Small intestine (tissue), 7 donors: ENCODE results near the gene VPS39. TPM values are rescaled to one million over a fixed set of nuclear protein-coding genes. Genes with fewer than 3 reads are reported as not detected.

Experiments used
- DNase-seq, 2 donors: peaks; one replicate each; pipeline versions ENCODE4 v3.0.0 to v3.0.0-alpha.2; 2013
- FAIRE-seq: peaks from 2 replicates; lab custom pipeline; 2012; peaks lifted over from hg19 to GRCh38; lab: Jason Lieb, UNC
- H3K27ac ChIP-seq, 3 donors: one replicate each; pipeline ENCODE4 v1.5.1; 2013; ENCODE audit warnings: low read length in 2 of 3, mild to moderate bottlenecking in 2 of 3, control low read depth in 1 of 3, inconsistent platforms in 1 of 3, low read depth in 1 of 3, moderate library complexity in 1 of 3
- H3K27me3 ChIP-seq, 3 donors: one replicate each; pipeline ENCODE4 v1.6.1; 2013; ENCODE audit warnings: low read length in 3 of 3, inconsistent platforms in 1 of 3; ENCODE audit not compliant: control insufficient read depth in 3 of 3, insufficient read depth in 3 of 3
- H3K36me3 ChIP-seq, 3 donors: one replicate each; pipeline ENCODE4 v1.6.1; 2013; ENCODE audit warnings: low read length in 3 of 3, inconsistent platforms in 1 of 3, low read depth in 1 of 3, mild to moderate bottlenecking in 1 of 3, moderate library complexity in 1 of 3; ENCODE audit not compliant: control insufficient read depth in 3 of 3, insufficient read depth in 2 of 3
- H3K4me1 ChIP-seq, 3 donors: one replicate each; pipeline ENCODE4 v1.6.1; 2013; ENCODE audit warnings: low read length in 2 of 3, inconsistent platforms in 1 of 3, low read depth in 1 of 3, mild to moderate bottlenecking in 1 of 3, moderate library complexity in 1 of 3; ENCODE audit not compliant: control insufficient read depth in 3 of 3, insufficient read depth in 2 of 3
- H3K4me3 ChIP-seq, 3 donors: one replicate each; pipeline ENCODE4 v1.5.1; 2013; ENCODE audit warnings: low read length in 3 of 3, control low read depth in 1 of 3, inconsistent platforms in 1 of 3, low read depth in 1 of 3, mild to moderate bottlenecking in 1 of 3, moderate library complexity in 1 of 3
- H3K9me3 ChIP-seq, 2 donors: one replicate each; pipeline ENCODE4 v1.6.1; 2013; ENCODE audit warnings: low read depth in 1 of 2, low read length in 1 of 2; ENCODE audit not compliant: control insufficient read depth in 2 of 2, insufficient read depth in 1 of 2
- WGBS, 3 donors: extraction: QIAGEN DNeasy Blood & Tissue Kit; methylation state at CpG; one replicate each; pipeline ENCODE4 v1.1.7; 2013; 5-methylcytosine and 5-hydroxymethylcytosine counted together
- polyA plus RNA-seq, 4 donors: library from polyadenylated mRNA; stranded (reverse) in 3 of 4; unstranded in 1 of 4; fragments of 200-250 nt in 3 of 4; fragments of 120-200 nt in 1 of 4; gene quantifications; one replicate each; pipeline versions ENCODE4 v1.2.1 to v1.2.3, GENCODE V29; 2013
- donor health status: healthy with polysubstance abuse.
- donor health status: control.
- donor health status: control.
- donor health status: Bipolar disorder and iron deficiency.
- donor health status: healthy.

VPS39 gene
- polyA plus RNA-seq, 4 donors: 28.2 to 58.3 (median 41.4) TPM

DNA sequence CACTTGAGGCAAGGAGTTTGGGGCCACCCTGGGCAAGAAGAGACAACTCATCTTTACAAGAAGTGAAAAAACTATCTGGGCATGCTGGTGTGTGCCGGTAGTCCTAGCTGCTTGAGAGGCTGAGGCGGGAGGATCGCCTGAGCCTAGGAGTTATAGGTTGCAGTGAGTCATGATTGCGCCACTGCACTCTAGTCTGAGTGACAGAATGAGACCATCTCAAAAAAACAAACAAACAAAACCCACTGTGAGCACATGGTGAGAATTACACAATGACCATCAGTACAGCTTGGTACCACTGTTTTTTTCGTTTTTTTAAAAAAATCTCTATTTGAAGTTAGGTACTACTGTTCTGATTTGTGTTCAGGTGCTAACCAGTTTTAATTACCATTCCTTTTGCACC, 13.6 kb downstream of the VPS39 start:
- Histone ChIP-seq H3K4me3 (no peak overlapping the region), H3K27me3 (no peaks in the 10 kb centered on the region), H3K9me3 (no peaks in the 10 kb centered on the region), H3K4me1 (no peaks in the 10 kb centered on the region), H3K36me3 (peaks cover 9 to 26% (median 12%) of the 10 kb centered on the region in 3 donors), H3K27ac (no peak overlapping the region)
- FAIRE-seq (no peak), DNase-seq (no peak)
- WGBS, 3 donors: 94 to 97% (median 95%) methylated on average over 5 of the region's 5 CpGs

GRCh38 chr15:42193383-42193782, 14.7 kb downstream of the VPS39 start:
- Histone ChIP-seq H3K27me3 (no peaks in the 10 kb centered on the region), H3K9me3 (no peaks in the 10 kb centered on the region), H3K4me3 (no peak overlapping the region), H3K36me3 (peaks cover 11 to 31% (median 15%) of the 10 kb centered on the region in 3 donors), H3K27ac (no peak overlapping the region), H3K4me1 (no peaks in the 10 kb centered on the region)
- WGBS, 3 donors: 89 to 96% (median 93%) methylated on average over 3 of the region's 3 CpGs
- FAIRE-seq: no peak
- no peak for DNase-seq

DNA sequence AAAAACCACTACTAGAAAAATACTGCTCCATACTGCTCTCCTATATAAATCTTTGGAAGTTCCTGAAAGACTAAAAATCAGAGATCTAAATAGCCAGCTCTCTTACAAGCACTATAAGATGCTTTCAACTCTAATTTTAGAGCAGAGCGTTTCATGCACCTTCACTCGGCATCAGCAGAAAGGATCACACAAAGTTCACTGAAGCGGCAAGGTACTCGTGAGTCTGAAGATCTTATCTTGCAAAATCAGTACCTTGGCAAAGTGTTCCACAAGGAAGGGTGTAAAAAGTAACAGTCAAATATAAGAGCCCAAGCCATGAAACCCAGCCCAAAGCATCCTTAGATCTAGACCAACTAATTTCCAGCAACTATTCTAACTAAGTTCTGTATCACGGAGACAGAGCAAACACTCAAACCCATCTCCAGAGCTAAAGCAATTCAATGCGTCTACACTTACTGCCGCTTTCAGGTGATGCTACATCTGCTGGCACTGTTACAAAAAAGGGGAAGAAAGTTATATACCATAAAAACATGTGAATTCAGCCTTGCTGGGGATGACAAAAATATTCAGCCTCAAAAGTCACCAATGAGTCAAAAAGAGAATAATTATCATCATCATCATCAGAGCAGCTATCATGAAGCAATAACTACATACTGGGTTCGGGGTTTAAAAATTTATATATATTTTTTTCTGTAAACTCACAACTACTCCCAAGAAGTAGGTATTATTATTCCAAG, 16.3 kb downstream of the VPS39 start:
- WGBS, 3 donors: 85 to 88% (median 86%) methylated on average over 8 of the region's 8 CpGs
- DNase-seq: no peak
- no peaks in the 10 kb centered on the region for H3K9me3 ChIP-seq
- no peak overlapping the region for H3K4me3 ChIP-seq
- FAIRE-seq: no peak
- H3K27ac ChIP-seq: no peak overlapping the region
- H3K36me3 ChIP-seq: peaks cover 12 to 31% (median 14%) of the 10 kb centered on the region in 3 donors
- no peaks in the 10 kb centered on the region for H3K4me1 ChIP-seq
- H3K27me3 ChIP-seq: no peaks in the 10 kb centered on the region

DNA sequence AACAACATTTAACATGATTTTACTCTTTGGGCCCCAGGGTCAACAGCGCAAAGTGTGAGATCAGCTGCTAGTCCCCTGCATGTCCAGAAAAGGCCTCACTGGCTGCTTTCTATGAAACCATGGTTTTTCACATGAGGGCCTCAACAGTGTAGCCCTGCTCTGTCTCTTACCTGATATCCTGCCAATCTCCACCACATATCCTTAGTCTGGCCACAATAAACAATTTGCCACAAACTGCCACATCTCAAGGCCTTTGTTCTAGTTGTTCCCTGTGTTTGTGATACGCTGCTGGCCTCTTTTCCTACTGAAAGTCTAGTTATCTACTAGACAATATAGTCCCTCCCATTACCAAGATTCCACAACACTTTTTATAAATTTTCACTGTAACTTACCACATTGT, 17.7 kb downstream of the VPS39 start:
- Histone ChIP-seq H3K9me3 (no peaks in the 10 kb centered on the region), H3K27me3 (no peaks in the 10 kb centered on the region), H3K4me3 (no peak overlapping the region), H3K4me1 (no peaks in the 10 kb centered on the region), H3K27ac (no peak overlapping the region), H3K36me3 (peaks cover 12 to 38% (median 16%) of the 10 kb centered on the region in 3 donors)
- FAIRE-seq (no peak), DNase-seq (no peak)
- WGBS, 3 donors: 90 to 100% (median 96%) methylated on average over 2 of the region's 2 CpGs

GRCh38 chr15:42185801-42186200, 22.3 kb downstream of the VPS39 start:
- Histone ChIP-seq H3K27me3 (no peaks in the 10 kb centered on the region), H3K4me3 (no peak overlapping the region), H3K4me1 (no peaks in the 10 kb centered on the region), H3K9me3 (no peaks in the 10 kb centered on the region), H3K36me3 (peaks cover 20 to 51% (median 29%) of the 10 kb centered on the region in 3 donors), H3K27ac (no peak overlapping the region)
- WGBS, 3 donors: 88 to 97% (median 96%) methylated on average over 1 of the region's 1 CpG
- FAIRE-seq (no peak), DNase-seq (no peak)

DNA sequence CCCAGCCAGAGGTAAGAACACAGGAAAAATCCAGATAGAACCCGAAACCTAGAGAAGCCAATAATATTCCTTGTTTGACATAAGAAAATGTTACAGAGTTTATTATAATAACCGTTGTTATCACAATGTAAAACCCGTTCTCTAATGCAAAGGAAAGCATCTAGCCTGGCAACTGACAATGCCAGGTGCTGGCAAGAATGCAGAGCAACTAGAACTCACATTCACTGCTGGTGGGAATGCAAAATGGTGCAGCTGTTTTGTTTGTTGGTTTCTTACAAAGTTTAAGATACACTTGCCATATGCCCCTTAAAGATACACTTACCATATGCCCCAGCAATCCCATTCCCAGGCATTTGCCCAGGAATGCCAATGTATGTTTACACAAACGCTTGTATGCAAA, 23.4 kb downstream of the VPS39 start:
- H3K4me3 ChIP-seq: no peak overlapping the region
- H3K36me3 ChIP-seq: peaks cover 13 to 51% (median 29%) of the 10 kb centered on the region in 3 donors
- FAIRE-seq: no peak
- H3K9me3 ChIP-seq: no peaks in the 10 kb centered on the region
- 91 to 96% (median 93%) methylated on average over 4 of the region's 4 CpGs for WGBS, 3 donors
- H3K4me1 ChIP-seq: no peaks in the 10 kb centered on the region
- H3K27ac ChIP-seq: no peak overlapping the region
- no peaks in the 10 kb centered on the region for H3K27me3 ChIP-seq
- DNase-seq: no peak

- DNase-seq (no peak), FAIRE-seq (no peak)
- Histone ChIP-seq H3K27ac (no peak overlapping the region), H3K4me3 (no peak overlapping the region), H3K4me1 (no peaks in the 10 kb centered on the region), H3K9me3 (no peaks in the 10 kb centered on the region), H3K36me3 (peaks cover 13 to 48% (median 28%) of the 10 kb centered on the region in 3 donors), H3K27me3 (no peaks in the 10 kb centered on the region)
- 74 to 83% (median 79%) methylated on average over 5 of the region's 5 CpGs for WGBS, 3 donors
These were observed 23.8 kb downstream of the VPS39 start for GRCh38 chr15:42184296-42184695.

DNA sequence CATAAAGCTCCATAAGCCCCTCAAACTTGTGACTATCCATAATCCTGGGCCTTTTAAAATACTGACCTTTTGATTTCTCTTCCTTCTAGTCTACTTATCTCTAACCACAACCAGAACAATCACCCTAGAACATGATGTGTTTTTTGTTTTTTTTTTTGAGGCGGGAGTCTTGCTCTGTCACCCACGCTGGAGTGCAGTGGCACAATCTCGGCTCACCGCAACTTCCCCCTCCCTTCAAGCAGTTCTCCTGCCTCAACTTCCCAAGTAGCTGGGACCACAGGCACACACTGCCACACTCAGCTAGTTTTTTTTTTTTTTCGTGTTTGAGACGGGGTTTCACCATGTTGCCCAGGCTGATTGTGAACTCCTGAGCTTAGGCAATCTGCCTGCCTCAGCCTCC, 25.1 kb downstream of the VPS39 start:
- Histone ChIP-seq H3K36me3 (peaks cover 19 to 52% (median 31%) of the 10 kb centered on the region in 3 donors), H3K4me3 (no peak overlapping the region), H3K9me3 (no peaks in the 10 kb centered on the region), H3K27me3 (no peaks in the 10 kb centered on the region), H3K4me1 (no peaks in the 10 kb centered on the region), H3K27ac (no peak overlapping the region)
- WGBS, 3 donors: 90 to 97% (median 91%) methylated on average over 6 of the region's 6 CpGs
- FAIRE-seq: no peak
- no peak for DNase-seq
